ENCODE measurements around the gene GPRC5C. TPM values are rescaled to one million over a fixed set of nuclear protein-coding genes. Genes with fewer than 3 reads are reported as not detected.

The GPRC5C gene
- total and polyA plus RNA-seq, 2 of the 13 experiments (the other 11 are each of a cell fraction or from before 2014, with no cell fraction given): 85.6 to 300 TPM

DNA sequence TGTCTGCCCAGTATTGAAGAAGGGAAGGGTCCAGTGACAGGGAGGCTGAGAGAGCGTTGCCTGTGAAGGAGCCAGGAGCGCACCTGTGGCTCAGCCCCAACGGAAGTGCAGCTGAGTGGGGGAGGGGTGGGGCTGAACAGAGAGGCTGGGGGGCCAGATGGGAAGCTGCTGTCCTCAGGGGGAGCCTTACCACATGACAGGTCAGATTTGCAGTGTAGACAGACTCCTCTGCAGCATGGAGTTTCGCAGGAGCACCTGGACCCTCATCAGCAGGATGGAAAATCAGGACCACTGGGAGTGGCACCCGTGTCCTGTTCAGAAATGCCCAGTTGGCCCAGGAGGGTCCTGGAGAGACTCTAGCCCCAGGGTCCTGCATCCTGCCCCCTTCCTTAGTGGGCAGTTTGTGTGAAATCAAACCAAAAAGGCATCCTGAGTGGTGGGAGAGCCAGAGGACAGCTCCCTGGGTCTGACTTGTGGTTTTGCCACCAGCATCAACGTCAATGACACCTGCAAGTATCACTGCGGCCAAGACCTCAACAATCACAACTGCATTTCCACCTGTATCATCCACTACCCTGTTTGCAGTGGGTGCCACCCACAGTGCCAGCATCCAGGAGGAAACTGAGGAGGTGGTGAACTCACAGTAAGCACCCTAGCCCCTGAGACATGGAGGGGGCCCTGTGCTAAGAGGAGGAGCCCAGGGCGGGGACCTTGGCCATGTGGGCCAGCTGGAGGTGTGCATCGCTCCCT is 42.3 kb downstream of the GPRC5C start (continued):
- TF ChIP-seq, protein P1, sequence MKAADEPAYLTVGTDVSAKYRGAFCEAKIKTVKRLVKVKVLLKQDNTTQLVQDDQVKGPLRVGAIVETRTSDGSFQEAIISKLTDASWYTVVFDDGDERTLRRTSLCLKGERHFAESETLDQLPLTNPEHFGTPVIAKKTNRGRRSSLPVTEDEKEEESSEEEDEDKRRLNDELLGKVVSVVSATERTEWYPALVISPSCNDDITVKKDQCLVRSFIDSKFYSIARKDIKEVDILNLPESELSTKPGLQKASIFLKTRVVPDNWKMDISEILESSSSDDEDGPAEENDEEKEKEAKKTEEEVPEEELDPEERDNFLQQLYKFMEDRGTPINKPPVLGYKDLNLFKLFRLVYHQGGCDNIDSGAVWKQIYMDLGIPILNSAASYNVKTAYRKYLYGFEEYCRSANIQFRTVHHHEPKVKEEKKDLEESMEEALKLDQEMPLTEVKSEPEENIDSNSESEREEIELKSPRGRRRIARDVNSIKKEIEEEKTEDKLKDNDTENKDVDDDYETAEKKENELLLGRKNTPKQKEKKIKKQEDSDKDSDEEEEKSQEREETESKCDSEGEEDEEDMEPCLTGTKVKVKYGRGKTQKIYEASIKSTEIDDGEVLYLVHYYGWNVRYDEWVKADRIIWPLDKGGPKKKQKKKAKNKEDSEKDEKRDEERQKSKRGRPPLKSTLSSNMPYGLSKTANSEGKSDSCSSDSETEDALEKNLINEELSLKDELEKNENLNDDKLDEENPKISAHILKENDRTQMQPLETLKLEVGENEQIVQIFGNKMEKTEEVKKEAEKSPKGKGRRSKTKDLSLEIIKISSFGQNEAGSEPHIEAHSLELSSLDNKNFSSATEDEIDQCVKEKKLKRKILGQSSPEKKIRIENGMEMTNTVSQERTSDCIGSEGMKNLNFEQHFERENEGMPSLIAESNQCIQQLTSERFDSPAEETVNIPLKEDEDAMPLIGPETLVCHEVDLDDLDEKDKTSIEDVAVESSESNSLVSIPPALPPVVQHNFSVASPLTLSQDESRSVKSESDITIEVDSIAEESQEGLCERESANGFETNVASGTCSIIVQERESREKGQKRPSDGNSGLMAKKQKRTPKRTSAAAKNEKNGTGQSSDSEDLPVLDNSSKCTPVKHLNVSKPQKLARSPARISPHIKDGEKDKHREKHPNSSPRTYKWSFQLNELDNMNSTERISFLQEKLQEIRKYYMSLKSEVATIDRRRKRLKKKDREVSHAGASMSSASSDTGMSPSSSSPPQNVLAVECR (CRISPR knock-in tag; IDR thresholded peaks at IDR 0.05; ENCODE audit: borderline replicate concordance): no peak

GRCh38 chr17:74475189-74475588 is 43.3 kb downstream of the GPRC5C start:
- no peak overlapping the region for H3K4me2 ChIP-seq (ENCODE audit: low read depth, low read length)
- 15% methylated on average over 4 of the region's 4 CpGs for WGBS (ENCODE audit: low lambda C conversion rate)
- H4K20me1 ChIP-seq (ENCODE audit: insufficient read depth, low read length): no peaks in the 10 kb centered on the region
- in situ Hi-C loops (cut with HindIII; ENCODE audit: extremely low pct_ligation_motif_present, low pct_unique_long_range_greater_than_20kb): no loop called here
- intact Hi-C loops (cut with micrococcal nuclease; ENCODE audit: unreplicated experiment): no loop called here
- H3K9me3 ChIP-seq (ENCODE audit: low read length): peaks cover 8% of the 10 kb centered on the region
- H3K36me3 ChIP-seq (replicated peaks in 1 of 2; ENCODE audit: control insufficient read depth in 1 of 2, insufficient read depth in 2 of 2, low read length in 2 of 2): no peaks in the 10 kb centered on the region
- H3K27me3 ChIP-seq (ENCODE audit: control insufficient read depth in 1 of 2, insufficient read depth in 2 of 2, low read length in 2 of 2): peaks cover 0 to 34% of the 10 kb centered on the region in 2 experiments; a peak in 3 of 5 replicates
- TF ChIP-seq, protein P2, sequence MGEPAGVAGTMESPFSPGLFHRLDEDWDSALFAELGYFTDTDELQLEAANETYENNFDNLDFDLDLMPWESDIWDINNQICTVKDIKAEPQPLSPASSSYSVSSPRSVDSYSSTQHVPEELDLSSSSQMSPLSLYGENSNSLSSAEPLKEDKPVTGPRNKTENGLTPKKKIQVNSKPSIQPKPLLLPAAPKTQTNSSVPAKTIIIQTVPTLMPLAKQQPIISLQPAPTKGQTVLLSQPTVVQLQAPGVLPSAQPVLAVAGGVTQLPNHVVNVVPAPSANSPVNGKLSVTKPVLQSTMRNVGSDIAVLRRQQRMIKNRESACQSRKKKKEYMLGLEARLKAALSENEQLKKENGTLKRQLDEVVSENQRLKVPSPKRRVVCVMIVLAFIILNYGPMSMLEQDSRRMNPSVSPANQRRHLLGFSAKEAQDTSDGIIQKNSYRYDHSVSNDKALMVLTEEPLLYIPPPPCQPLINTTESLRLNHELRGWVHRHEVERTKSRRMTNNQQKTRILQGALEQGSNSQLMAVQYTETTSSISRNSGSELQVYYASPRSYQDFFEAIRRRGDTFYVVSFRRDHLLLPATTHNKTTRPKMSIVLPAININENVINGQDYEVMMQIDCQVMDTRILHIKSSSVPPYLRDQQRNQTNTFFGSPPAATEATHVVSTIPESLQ (CRISPR knock-in tag; conservative IDR thresholded peaks at IDR 0.05): no peak
- TF ChIP-seq ZNF629 (CRISPR knock-in tag; conservative IDR thresholded peaks at IDR 0.05) (peak; percentile 56; the same call in 1 of the 2 replicates), FOXC1 (CRISPR knock-in tag; IDR thresholded peaks at IDR 0.05; ENCODE audit: borderline replicate concordance) (no peak)
- DNase-seq (ENCODE audit: low spot score) (no peak), FAIRE-seq (no peak), ATAC-seq (no peak)
- ChIA-PET POLR2A (no interaction called here), CTCF (ENCODE audit: low intra/inter-chr PET ratio, low total read pairs) (no interaction called here)
- H3K9ac ChIP-seq (ENCODE audit: insufficient read depth, low read depth, low read length): no peak overlapping the region
- H3K27ac ChIP-seq (ENCODE audit: extremely low read length, insufficient read depth, low read length): no peak overlapping the region
- no peak overlapping the region for H3K4me3 ChIP-seq (replicated peaks in 1 of 3; ENCODE audit: insufficient read depth in 1 of 3, low read depth in 2 of 3, low read length in 3 of 3)
- no peaks in the 10 kb centered on the region for H3K4me1 ChIP-seq (ENCODE audit: insufficient read depth, low read length)
- no peak overlapping the region for H2AFZ ChIP-seq (ENCODE audit: low read length)
- BruUV-seq (replicated peaks): no TSS peak
- no peaks in the 10 kb centered on the region for H3K79me2 ChIP-seq (ENCODE audit: insufficient read depth, low read length)

Measured in HepG2 (cell line).